ENCODE measurements around the gene FKBP1A. TPM values are rescaled to one million over a fixed set of nuclear protein-coding genes. Genes with fewer than 3 reads are reported as not detected.

FKBP1A gene
- total RNA-seq, 1 donor from 2014 or later, result 164 TPM

DNA sequence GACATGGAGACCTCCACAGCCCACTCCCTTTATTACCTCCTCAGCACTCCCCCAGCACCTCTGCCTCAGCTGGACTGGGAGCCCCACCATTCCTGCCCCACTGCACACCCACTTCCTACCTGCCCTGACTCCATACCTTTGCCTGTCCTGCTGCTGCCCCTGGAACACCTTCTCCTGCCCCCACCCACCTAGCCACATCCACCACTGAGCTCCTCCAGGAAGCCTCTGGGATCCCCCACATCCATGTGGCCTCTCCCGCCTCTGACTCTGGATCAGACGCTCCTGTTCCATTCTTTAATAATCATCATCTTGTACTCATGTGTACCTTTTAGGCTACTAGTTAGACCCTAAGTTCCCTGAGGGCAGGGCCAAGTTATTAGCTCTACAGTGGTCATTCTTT is 61.8 kb downstream of the FKBP1A start:
- ATAC-seq, result no peak

DNA sequence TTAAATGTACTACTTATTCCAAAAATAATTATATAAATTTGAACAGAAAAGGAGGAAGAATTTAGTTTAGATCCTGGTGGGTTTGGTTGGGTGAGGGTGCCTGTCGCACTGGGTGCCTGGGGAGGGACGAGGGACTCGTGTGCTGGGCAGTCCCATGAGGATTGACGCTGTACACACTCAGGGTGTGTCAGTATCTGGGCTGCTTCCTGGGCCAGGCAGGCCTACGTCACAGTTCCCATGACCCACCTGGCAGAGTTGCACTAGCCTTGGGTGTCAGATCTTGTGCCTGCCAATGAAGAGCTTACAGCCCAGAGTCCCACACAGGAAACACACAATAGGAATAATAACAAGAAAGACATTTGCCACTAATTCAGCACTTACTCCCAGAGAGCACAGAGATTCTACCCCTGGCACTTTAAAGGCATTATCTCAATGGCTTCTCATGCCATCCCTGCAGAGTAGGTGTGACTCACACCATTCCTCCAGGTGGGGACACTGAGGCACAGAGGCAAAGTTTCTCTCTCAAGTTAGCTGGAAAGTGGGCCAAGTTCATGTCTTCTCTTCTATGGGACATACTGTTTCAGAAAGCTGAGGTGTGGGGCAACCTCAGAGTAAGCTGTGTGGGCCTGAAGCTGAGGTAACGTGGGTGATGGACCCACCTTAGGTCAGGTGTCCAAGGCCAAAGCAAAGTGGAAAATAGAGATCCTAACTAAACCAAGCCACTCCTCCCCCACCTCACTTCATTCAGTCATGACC is 62.6 kb downstream of the FKBP1A start:
- ATAC-seq, result peak; percentile 80

DNA sequence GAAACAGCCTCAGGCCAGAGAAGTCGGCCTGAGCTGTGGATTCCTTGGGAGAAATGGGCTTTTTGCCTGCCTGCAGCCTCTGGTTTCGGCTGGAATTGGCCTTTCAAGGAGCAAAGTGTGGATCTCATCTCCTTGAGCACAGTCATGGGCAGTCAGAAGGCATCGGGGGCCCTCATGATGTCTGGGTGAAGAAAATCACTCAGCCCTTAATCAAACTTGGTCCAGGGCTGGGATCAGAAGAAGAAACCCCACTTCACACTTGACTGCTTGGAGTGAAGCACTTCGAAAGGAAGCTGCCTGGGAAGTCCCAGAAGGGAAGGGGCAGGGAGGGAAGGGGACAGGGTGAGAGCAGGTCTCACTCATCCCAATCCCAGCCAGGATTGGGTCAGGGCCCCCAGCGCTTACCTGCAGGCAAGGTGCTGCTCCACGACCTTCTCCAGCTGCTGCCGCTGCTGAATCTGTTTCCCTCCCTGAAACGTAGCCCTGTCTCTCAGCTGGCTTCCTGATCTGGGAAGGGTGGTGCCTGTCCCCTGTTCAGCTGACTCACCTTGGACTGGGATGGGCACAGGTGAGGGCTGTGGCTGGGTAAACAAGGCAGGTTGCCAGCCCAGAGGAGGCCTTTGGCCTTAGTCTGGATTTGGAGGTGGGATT is 64.0 kb downstream of the FKBP1A start, which contains the start of gene SDCBP2:
Gene SDCBP2 (minus strand): TSS at position 460 of the 651 bp plus-strand sequence. CDS start 8,723 bp downstream, outside the sequence.
- ATAC-seq, result peak; percentile 76

DNA sequence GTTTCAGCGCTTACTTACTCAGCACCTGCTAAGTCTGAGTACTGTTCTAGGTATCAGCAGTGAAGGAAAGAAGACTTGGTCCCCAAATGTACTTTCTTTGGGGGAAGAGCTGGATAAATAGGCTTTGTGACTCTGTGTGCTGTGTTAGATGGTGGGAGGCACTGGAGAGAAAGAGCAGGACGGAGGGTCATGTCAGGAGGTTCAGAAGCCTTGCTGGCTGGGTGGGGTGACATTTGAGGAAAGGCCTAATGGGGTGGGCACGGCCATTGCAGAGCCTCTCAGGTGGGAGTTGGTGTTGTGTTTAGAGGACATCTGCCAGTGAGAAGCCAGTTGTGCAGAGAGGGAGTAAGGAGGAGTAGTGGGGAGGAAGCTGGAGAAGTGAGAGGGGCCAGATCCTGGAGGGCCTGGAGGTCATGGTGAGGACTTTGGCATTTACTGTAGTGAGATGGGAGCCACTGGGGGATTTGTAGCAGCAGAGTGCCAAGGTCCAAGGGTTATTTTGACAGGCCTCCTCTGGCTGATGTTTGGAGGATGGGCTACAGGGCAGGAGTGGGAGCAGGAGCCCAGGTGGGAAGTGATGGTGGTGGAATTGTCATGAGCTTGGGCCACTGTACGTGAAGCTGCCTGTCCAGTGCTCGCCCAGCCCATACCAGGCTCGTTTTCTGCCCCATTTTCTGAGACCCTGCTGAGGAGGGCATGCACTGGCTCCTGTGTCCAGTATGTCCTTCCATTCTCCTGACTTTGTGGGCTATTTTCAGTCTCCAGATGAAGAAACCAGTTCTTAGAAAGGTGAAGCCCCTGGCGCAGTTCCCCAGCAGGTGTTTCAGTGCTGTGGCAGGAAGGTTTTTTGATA is 64.8 kb downstream of the FKBP1A start:
- no peak for ATAC-seq

DNA sequence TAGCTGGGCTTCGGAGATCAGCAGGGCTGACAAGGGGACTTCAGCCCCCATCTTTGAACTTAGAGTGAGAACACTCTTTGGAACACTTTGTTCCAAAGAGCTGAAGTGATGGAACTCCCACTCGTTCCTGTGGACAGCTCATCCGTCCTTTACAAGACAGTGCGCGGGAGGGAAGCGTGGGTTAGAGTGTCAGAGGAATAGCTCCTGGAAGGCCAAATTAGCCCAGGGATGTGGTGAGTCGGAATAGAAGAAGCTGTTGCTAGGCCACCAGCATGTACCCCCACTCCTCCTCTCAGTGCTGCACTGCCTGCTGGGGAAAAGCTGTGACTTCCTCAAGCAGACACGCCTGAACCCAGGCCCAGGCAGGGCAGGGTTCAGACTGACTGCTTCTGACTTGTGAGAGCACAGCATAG is 65.6 kb downstream of the FKBP1A start:
- peak; percentile 34 for ATAC-seq

DNA sequence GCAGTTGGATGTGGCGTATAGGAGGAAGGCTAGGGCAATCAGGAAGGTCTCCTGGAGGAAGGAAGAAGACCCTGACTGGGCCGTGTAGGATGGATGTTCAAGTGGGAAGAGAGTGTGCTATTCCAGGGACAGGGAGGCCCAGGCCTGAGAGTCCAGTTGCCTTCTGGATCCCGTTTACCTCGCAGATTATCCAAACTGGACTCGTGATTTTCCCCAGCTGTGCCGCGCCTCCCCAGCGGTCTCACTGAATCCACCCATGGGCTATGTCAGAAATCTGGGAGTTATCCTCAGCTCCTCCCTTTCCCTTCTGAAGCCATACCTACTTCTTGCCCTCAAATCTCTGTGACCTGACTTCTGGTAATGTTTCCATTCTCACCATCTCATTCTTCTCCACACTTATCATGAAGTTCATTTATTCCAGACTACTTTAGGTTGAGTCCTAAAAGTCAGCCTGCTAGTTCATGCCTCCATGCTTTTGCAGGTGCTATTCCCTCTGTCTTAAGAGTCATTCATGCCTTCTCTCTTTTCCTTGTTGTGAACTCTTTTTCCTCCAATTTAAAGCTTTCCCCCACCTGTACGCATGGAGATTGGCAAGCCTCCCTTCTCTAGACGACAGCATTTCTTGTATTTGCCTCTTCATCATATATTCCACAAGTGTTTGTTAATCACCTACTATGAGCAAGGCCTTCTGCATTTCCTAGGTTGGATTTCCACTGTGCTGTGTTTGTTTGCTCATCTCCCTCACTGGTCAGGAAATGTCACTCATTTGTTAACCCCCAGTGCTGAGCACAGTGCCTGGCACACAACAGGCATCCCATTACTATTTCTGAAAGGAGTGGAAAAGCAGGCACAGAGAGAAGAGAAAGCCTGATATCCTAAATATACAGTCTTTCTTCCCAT is 66.6 kb downstream of the FKBP1A start:
- no peak for ATAC-seq

DNA sequence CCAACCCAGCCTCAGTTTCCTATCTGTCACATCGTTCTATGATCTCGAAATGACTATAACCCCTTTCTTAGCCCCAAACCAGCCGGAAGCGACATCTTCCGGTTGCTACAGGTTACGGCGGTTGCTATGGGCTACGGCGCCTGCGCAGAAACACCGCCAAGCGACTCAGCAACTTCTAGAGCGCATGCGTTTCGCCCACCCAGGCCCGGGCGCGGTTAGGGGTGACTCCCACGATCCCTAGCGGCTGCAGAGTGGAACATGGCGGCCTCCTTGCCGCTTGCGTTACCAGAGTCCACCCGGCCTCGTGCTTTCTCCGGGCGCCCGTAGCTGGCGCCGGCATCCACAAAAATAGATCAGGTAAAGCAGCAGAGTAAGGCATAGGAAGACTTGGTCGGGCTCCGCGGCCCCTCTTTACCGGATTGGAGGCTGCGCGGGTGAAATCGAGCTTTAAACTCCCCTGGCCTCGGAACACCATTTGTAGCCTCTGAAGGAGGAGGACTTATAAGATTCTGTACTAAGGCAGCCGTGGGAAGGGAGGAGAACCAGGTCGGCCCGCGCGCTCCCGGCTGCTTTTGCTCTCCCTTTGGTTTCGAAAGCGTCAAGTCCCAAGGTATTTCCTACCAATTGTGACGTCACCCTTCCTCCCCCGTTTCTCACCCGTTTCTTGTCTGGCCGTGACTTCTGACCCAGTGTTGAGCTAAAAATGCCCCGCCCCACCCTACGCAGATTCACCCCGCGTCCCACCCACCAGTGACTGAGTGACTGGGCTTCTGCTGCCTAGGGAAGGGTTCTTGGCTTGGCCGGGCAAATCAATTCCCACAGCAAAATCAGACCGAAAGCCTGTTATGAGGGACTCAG is 67.5 kb downstream of the FKBP1A start:
- ATAC-seq, result peak; percentile 70

DNA sequence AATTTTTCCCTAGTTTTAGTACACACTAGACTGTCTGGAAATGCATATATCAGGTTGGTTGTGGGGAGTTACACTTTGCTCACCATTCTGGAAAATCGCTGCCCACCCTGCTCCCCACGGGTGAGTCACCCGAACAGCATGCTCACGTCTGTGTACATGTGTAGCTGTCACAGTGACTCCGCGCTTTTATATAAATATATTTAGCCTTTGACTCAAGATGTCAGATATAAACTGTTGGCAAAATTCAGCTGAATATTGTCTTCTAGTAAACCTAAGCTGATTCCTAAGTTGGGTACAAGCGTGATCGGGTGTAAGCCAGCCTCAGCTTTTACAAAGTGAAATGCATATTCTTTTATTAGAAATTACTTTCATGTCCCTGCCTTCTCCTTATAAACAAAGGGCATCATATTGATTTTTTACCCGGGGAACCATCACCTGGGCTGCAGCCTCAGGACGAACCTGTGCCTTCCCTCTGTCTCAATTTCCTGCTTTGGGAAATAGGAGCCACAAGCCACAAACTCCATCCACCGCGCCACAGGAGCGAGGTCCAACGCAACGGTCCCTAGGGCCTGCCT is 68.2 kb downstream of the FKBP1A start:
- no peak for ATAC-seq

DNA sequence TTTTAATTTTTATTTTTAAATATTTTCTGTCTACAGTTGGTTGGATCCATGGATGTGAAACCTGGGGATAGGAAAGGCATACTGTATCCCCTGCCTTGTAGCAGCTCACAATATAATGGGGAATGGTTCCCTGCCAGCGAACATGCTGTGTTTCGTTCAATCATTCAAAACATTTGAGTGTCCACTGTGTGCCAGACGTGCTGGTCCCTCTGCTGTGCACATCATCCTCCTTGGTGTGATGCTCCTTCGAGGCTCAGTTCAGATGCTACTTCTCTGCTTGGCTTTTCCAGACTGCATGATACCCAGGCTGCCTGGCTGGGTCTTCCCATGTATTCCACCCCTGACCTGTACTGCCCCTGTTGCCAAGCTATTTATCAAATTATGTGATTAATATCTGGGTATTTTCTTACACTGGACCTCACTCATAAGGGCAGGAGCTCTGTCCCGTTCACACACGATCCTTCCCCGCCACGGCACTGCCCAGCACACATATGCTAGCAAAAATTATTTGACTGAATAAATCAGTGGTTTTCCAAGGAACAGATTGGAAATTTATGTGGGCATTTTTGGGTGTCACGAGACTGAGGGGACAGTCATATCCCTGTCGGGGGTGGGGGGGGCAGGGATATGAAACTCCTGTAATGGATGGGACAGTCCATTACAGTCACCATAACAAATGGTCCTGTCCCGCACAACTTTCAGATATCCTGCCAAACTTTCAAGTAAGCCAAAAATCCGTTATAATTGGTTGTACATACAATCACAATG is 68.8 kb downstream of the FKBP1A start:
- ATAC-seq, result no peak

DNA sequence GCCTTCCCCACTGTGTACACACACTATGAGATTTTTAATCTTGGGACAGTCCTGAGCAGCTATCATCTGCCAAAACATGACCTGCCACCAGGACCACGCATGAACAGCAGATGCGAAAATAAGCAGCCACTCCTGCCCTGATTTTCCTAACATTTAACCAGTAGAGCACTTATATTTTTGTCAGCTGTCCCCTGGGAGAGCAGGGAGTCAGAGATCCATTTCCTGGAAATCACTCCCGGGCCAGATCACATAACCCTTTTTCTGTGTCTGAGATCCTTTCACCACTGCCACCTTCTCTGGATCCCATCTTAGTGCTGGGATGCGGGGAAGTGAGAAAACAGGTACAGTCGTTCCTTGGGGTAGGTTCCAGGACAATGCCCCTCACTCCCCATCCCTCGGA is 69.6 kb downstream of the FKBP1A start:
- ATAC-seq, result no peak

DNA sequence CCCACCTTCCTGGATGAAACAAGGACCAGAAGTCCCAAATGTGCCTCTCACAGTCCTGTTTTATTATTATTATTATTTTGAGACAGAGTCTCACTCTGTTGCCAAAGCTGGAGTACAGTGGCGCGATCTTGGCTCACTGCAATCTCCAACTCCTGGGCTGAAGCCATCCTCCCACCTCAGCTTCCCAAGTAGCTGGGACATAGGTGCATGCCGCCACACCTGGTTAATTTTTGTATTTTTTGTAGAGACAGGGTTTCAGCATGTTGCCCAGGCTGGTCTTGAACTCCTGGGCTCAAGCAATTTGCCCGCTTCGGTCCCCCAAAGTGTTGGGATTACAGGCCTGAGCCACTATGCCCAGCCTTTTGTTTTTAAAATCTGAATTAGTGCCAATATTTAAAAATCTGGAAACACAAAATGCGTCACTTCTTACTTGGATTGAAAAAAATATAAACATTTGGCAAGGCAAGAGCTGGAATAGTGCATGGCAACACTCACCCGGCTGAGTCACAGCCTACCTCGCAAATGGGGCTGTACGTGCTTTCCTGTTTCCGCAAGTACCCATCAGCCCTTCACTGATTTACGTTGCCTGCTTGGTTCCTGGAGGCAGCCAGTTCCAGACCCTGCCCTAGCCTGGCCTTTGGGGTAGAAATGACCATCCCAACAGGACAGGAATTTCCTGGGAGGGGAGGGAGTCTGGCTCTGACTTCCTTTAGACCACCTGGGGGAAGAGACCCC is 70.2 kb downstream of the FKBP1A start:
- ATAC-seq, result peak; percentile 50

DNA sequence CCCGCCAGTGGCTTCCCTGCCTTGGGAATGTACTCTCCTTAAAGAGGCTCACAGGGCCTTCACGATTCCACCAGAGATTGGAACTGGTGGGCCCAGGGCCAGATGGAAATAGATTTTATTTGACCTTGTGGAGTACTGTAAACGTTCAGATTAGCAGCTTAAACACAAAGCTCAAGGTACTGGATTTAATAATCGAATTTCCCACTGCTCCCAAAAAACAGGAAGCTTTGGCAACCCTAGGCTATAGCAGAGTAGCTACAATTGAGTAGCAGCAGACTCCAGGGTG is 71.3 kb downstream of the FKBP1A start:
- ATAC-seq, result no peak

DNA sequence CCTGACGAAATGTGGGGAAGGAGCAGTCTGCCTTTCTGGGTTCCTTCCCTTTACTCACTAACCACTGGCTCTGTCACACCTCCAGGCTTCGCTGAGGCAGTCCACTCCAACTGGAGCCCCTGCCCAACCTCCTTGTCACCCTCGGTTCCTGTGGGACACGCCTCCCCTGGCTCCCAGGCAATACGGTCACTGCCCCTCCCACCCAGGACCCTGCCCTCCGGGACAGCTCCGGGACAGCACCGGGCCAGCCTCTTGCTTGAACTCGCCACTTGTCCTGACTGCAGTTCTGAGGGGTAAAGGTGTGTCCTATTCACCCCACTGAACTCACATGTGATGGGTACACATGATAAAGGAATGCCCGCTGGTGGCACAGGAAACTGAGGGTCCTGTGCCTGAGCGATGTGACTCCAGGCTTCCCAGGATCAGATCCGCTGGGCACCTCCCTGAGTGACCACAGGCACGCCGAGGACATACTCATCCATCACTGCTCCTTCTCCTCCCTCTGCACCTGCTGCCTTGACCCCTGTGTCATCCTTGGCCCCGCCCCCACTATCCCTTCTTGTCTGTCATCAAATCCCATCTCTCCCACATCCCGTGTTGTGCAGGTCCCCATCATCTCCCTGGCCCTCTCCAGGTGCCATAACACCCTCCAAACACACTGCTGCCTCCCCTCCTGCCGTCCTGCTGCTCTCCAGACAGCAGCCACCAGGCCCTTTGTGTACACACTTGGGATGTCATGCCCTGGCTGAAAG is 71.8 kb downstream of the FKBP1A start:
- no peak for ATAC-seq

DNA sequence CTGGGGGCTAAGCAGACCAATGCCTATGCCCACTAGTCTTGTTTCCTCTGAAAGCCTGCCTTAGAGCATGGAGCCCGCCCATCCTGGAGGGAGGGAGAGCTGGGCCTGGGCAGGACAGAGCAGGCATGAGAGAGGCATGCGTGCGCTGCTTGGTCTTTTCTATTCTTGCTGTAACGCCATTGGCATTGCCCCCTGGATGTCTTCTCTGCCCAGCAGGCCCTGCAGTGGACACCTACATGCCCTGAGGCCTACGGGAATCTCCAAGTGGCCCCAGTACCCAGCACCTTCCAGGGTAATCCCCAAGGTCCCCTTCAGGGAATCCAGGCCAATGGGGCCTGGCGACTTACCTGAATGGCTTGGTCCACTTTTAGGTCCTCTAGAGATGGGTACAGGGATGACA is 72.8 kb downstream of the FKBP1A start:
- ATAC-seq, result no peak

DNA sequence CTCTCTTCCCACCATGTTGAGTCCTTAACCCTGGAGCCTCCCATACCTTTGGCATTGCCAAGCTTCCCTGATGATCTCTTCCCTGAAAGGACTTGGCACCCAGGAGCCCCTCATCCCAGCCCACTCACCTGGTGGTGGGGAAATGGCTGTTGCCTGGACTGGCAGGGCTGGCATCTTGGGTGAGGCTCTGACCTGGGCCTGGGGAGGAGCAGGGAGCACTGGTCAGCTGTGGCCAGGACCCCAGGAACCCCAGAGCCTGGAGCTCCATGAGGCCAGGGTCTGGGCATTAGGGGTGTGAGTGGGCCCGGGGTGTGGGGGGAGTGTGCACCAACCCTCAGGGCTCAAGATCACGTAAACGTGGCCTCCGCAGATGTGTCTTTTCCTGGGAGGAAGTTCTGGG is 73.4 kb downstream of the FKBP1A start:
- ATAC-seq, result no peak

DNA sequence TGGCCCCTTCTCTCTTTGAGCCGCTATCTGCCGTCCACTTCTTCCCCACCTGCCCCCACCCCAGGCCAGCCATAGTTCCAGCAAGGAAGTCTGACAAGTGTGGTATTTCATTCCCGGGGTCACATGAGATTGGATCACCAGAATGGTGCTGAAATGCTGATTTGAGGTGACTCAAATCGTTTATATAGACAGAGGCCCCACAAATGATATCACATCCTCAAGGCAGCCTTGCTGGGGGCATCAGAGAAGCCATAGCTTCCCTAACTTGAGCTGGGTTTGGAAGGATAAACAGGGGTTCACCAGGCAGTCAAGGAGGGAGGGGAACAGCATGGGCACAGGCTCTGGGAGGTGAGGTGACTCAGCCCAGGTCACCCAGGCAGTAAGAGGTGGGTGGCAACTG is 73.8 kb downstream of the FKBP1A start:
- no peak for ATAC-seq

Measured in esophagus mucosa (tissue), 1 donor.